Measurements from ENCODE around the gene PLEKHH1.
"Not testable (repeated sequence)": the region's sequence is repeated elsewhere in the genome, so short reads cannot be mapped to it uniquely, and the experiment has no call there.

The PLEKHH1 gene

DNA sequence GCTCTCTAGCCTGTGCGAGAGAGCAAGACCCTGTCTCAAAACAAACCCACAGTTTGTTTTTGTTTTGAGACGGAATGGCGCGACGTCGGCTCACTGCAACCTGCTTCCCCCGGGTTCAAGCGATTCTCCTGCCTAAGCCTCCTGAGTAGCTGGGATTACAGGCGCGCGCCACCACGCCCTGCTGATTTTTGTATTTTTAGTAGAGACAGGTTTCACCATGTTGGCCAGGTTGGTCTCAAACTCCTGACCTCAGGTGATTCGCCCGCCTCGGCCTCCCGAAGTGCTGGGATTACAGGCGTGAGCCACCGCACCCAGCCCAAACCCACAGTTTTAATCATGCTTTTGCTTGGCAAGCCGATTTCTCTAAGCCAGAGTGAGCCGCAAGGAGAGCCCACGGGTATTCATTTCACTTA lies 67.5 kb downstream of the PLEKHH1 start:
- Mint-ChIP-seq H3K27me3 (peaks cover 17% of the 10 kb centered on the region), H3K4me3 (peak overlapping the region; percentile 94), H3K36me3 (peaks cover 10% of the 10 kb centered on the region), H3K4me1 (peaks cover 39% of the 10 kb centered on the region), H3K27ac (peak overlapping the region; percentile 87)
- DNase-seq, H3K9me3 Mint-ChIP-seq: not testable (repeated sequence)
- CTCF ChIA-PET = interaction anchor here (0.9 to 2.7 kb wide), 13 partner anchors 10 to 195 kb away, joined by 3 to 15 read pairs (median 5); partner anchors contain the start of genes ARG2 and RDH11

DNA sequence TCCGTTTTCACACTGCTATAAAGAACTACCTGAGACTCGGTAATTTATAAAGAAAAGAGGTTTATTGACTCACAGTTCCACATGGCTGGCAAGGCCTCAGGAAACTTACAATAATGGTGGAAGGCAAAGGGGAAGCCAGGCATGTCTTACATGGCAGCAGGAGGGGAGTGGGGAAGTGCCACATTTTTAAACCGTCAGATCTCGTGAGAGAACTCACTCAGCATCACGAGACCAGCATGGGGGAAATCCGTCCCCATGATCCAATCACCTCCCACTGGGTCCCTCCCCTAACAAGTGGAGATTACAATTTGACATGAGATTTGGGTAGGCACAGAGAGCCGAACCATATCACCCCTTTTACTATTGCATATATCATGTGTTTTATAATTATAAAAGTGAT lies 69.0 kb downstream of the PLEKHH1 start:
- H3K36me3 Mint-ChIP-seq = peaks cover 3% of the 10 kb centered on the region
- no peak overlapping the region for H3K4me3 Mint-ChIP-seq
- H3K4me1 Mint-ChIP-seq = peaks cover 31% of the 10 kb centered on the region
- no peak for DNase-seq
- H3K27me3 Mint-ChIP-seq = peaks cover 17% of the 10 kb centered on the region
- peaks cover 4% of the 10 kb centered on the region for H3K9me3 Mint-ChIP-seq
- CTCF ChIA-PET = interaction anchor here (0.5 kb wide), 1 partner anchor 14 kb away, joined by 7 read pairs; no protein-coding TSS in a partner anchor
- no peak overlapping the region for H3K27ac Mint-ChIP-seq

DNA sequence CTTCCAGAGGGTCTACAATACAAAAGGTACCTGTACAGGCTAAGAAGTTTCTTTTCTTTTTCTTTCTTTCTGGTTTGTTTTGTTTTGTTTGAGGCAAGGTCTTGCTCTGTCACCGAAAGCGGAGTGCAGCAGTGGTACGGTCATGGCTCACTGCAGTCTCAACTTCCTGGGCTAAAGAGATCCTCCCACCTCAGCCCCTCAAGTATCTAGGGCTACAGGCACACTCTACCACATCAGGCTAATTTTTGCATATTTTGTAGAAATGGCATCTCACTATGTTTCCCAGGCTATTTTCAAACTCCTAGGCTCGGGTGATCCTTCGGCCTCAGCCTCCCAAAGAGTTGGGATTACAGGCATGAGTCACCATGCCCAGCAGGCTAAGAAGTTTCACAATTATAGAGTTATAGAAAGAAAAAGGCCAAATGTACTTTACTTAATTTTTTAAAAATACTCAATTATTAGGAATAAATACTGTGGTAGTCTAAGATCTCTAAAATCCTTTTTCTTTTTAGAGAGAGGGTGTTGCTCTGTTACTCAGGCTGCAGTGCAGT lies 70.0 kb downstream of the PLEKHH1 start:
- peaks cover 1% of the 10 kb centered on the region for H3K36me3 Mint-ChIP-seq
- H3K4me1 Mint-ChIP-seq = peaks cover 24% of the 10 kb centered on the region
- peaks cover 4% of the 10 kb centered on the region for H3K9me3 Mint-ChIP-seq
- DNase-seq = no peak
- CTCF ChIA-PET = no interaction called here
- no peak overlapping the region for H3K27ac Mint-ChIP-seq
- no peak overlapping the region for H3K4me3 Mint-ChIP-seq
- peaks cover 17% of the 10 kb centered on the region for H3K27me3 Mint-ChIP-seq

DNA sequence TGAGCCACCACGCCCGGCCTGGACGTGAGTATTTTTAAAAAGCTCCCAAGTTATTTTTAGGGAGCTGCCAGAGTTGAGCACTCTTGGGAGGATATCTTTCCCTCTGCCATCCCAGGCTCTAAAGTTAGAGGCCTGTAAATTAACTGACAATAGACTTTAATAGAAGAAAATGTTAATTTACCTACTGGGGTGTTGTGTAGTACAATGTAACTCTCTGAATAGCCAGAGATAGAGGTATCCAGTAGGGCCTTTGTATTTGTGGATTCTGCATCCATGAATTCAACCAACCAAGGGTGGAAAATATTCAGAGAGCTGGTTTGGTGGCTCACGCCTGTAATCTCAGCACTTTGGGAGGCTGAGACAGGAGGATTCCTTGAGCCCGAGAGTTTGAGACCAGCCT lies 74.6 kb downstream of the PLEKHH1 start:
- Mint-ChIP-seq H3K9me3 (no peaks in the 10 kb centered on the region), H3K4me1 (no peaks in the 10 kb centered on the region), H3K36me3 (no peaks in the 10 kb centered on the region), H3K27ac (no peak overlapping the region), H3K4me3 (no peak overlapping the region), H3K27me3 (peaks cover 30% of the 10 kb centered on the region)
- no peak for DNase-seq
- CTCF ChIA-PET = interaction anchor here (1.6 kb wide), 1 partner anchor 23 kb away, joined by 3 read pairs; no protein-coding TSS in a partner anchor

DNA sequence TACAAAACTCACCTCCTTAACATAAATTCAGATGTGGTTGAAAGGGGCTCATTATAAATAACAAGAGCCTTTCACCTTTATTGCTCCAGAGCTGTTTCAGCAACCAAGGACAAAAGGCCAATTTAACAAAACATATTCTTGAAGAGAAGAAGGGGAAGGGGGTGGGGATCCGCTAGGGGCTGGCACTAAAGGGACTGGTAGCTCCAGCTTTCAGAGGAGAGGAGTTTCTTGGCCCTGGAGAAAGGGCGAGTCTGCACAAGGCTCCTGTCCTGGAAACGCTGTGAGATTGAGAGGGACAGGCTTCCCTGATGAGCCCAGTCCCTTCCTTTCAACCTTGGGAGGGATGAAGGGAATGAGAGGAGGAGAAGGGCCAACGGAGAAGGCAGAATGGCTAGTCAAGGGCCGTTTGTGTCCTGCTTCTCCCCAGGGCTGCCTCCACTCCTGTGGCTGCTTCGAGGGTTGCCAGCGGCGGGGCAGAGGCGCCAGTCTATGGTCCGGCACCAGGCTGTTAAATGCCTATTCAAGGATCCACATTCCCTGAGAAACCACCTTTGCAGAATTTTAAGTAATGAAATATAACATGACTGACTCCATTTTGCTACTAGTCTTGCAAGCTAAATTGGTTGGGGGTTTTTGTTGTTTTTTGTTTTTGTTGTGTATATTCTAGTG lies 76.7 kb downstream of the PLEKHH1 start:
- no peaks in the 10 kb centered on the region for H3K9me3 Mint-ChIP-seq
- DNase-seq = no peak
- no peak overlapping the region for H3K4me3 Mint-ChIP-seq
- H3K36me3 Mint-ChIP-seq = no peaks in the 10 kb centered on the region
- no peak overlapping the region for H3K27ac Mint-ChIP-seq
- H3K27me3 Mint-ChIP-seq = peaks cover 34% of the 10 kb centered on the region
- H3K4me1 Mint-ChIP-seq = no peaks in the 10 kb centered on the region
- CTCF ChIA-PET = interaction anchor here (1.5 kb wide), 1 partner anchor 9 kb away, joined by 6 read pairs; no protein-coding TSS in a partner anchor

DNA sequence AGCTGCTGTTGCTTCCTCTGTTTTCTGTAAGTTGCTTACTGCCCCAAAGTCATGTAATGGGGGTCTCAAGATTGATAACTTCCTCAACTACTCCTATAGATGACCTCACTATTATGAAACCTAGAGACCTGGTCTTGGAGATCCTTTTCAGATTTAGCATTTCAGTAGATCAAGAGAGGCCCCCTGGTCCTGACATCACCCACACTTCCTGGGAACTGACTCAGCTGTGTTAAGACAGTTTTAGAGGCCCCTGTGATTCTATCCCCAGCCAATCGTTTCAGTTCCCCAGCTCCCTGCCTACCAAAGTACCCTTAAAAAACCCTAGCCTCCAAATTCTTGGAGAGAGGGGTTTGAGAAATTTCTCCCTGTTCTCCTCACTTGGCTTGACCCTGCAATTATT lies 77.4 kb downstream of the PLEKHH1 start:
- H3K4me3 Mint-ChIP-seq = no peak overlapping the region
- CTCF ChIA-PET = interaction anchor here (1.5 kb wide), 1 partner anchor 8 kb away, joined by 6 read pairs; no protein-coding TSS in a partner anchor
- H3K9me3 Mint-ChIP-seq = no peaks in the 10 kb centered on the region
- DNase-seq = no peak
- H3K27me3 Mint-ChIP-seq = peaks cover 34% of the 10 kb centered on the region
- H3K27ac Mint-ChIP-seq = no peak overlapping the region
- H3K4me1 Mint-ChIP-seq = no peaks in the 10 kb centered on the region
- H3K36me3 Mint-ChIP-seq = no peaks in the 10 kb centered on the region

DNA sequence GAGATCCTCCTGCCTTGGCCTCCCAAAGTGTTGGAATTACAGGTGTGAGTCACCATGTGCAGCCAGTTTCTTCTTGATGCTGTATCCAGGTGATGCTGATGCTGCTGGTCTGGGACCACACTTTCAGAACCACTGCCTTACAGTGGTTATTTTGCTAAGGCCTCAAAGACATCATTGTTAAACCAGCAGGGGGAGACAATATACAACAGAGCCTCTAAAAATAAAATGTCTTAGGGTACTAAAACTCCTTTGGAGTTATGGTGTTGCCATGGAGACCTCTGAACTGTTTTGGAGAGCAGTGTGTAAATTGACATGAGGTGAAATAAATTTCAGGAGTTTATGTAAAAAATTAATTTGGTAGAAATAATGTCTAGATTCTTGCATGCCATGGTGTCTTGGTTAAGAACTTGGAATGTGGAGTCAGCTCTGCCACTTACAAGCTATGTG lies 85.5 kb downstream of the PLEKHH1 start:
- Mint-ChIP-seq H3K36me3 (no peaks in the 10 kb centered on the region), H3K4me3 (peak overlapping the region; percentile 57), H3K27me3 (peaks cover 31% of the 10 kb centered on the region), H3K4me1 (peaks cover 35% of the 10 kb centered on the region), H3K9me3 (no peaks in the 10 kb centered on the region), H3K27ac (no peak overlapping the region)
- CTCF ChIA-PET = interaction anchor here (0.7 to 5.9 kb wide), 22 partner anchors 8 to 193 kb away, joined by 3 to 96 read pairs (median 4); partner anchors contain the start of genes PIGH and RDH12
- DNase-seq = peak; percentile 33

DNA sequence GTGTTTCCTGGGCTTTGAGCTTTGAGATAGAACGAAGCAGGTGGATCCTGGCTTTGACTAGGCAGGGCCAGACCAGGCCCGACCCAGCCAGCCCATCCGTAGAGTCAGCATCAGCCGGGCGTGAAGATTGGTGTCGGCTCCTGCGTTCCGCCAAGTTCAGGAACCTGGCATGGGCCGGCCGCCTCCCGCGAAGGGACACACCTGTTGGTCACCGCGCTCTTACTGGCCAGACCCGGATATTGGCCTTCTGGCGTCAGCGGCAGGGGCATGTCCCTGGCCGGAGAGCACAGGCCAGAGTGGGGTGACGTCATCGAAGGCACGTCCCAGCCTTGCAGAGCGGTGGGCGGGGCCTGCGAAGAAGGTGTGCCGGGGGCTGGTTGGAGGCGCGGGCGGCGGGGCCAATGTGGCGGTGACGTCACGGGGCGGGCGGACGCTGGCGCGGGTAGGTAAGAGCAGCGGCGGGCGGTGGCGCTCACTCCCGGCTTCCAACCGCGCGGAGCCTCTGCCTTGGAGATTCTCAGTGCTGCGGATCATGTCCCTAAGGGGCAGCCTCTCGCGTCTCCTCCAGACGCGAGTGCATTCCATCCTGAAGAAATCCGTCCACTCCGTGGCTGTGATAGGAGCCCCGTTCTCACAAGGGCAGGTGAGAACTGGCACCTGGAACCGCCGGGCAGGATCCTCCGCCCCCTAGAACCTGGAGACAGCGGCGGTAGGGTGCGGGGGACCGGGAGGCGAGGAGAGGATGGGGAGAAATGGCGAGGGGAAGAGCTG lies 86.5 kb downstream of the PLEKHH1 start, which contains the start of gene ARG2:
TSS of gene ARG2 (plus strand) at position 475 of the 771 bp plus-strand sequence. CDS start at position 533, 58 bp downstream.
- H3K4me3 Mint-ChIP-seq = peak within 1 kb of the TSS; percentile 77
- peak; percentile 98 for DNase-seq
- CTCF ChIA-PET = interaction anchor here (0.7 to 5.9 kb wide), 24 partner anchors 8 to 194 kb away, joined by 3 to 96 read pairs (median 4); partner anchors contain the start of genes PIGH and RDH12
- H3K27me3 Mint-ChIP-seq = peaks cover 24% of the 10 kb centered on the region
- peak within 1 kb of the TSS; percentile 68 for H3K27ac Mint-ChIP-seq
- H3K4me1 Mint-ChIP-seq = peaks cover 35% of the 10 kb centered on the region
- no peaks in the 10 kb centered on the region for H3K36me3 Mint-ChIP-seq
- no peaks in the 10 kb centered on the region for H3K9me3 Mint-ChIP-seq

DNA sequence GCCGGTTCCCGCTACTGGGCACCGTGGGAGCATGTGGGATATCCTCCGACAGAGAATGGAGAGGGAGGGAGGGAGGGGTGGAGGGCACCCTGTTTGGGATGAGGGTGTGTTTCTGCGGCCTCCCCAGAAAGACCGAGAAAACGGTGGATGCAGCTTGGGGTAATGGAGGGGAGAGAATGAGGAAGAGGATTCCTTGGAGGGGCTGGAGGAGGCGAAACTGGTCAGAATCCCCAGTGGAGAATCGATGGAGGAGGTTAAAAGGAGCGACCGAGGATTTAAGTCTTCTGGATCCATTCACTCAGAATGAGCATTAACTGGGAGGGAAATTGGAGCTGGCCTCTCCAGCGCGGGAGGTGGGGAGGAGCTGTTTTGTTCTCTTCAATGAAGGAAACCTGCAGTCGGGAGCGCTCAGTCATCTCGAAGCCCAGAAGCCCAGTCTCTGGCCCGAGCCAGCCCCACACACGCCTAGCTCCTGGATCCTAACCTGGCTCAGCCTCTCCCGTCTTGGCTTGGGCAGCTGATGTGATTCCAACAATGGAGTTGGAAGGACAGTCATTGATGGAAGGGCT lies 87.2 kb downstream of the PLEKHH1 start:
- Mint-ChIP-seq H3K36me3 (no peaks in the 10 kb centered on the region), H3K4me3 (peak overlapping the region; percentile 77), H3K27me3 (peaks cover 24% of the 10 kb centered on the region), H3K9me3 (no peaks in the 10 kb centered on the region), H3K4me1 (peaks cover 35% of the 10 kb centered on the region), H3K27ac (no peak overlapping the region)
- CTCF ChIA-PET = interaction anchor here (1.3 to 5.9 kb wide), 9 partner anchors 11 to 94 kb away, joined by 3 to 96 read pairs (median 5); partner anchors contain the start of genes PIGH and RDH12
- peak; percentile 23 for DNase-seq

DNA sequence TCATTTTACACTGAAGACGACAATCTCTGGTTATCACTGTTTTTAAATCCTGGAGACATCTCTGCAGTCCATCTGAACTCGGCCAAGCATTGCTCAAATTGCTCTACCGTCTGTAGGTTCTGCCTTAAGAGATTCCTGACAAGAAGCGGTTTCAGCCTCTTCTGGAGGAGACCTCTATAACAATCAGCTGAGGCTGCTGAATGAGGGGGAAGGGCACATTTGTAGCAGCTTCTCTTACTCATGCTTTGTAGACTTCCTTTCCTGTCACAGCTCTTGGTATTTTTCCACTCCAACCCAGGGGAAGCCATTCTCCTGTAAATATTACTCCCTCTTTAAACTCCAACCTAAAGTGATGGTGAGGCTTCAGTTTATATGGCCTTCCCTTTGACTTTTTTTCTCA lies 89.6 kb downstream of the PLEKHH1 start:
- Mint-ChIP-seq H3K9me3 (no peaks in the 10 kb centered on the region), H3K27ac (no peak overlapping the region), H3K27me3 (peaks cover 19% of the 10 kb centered on the region), H3K4me1 (peaks cover 35% of the 10 kb centered on the region), H3K4me3 (no peak overlapping the region), H3K36me3 (no peaks in the 10 kb centered on the region)
- CTCF ChIA-PET = interaction anchor here (0.8 to 5.9 kb wide), 5 partner anchors 9 to 263 kb away, joined by 3 to 96 read pairs (median 4); partner anchors contain the start of gene ATP6V1D
- no peak for DNase-seq

DNA sequence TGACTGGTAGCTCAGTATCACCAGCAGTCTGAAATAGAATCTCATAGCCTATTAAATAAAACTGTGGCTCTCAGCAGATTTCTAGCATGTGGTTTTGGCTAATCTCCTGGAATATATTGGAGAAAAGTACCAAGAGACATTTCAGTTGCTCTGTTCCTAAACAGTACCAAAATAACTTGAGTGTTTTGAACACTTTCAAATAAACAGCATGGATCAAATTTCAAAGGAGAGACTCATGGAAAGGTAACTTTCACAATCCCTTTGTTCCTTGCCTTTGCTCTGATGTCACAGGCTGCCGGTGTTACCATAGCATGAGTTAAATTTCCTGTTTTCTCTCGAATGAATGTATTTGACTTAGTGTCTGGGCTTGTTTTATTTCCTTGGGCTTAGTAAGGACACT lies 90.0 kb downstream of the PLEKHH1 start:
- H3K36me3 Mint-ChIP-seq = no peaks in the 10 kb centered on the region
- no peak overlapping the region for H3K4me3 Mint-ChIP-seq
- DNase-seq = no peak
- no peaks in the 10 kb centered on the region for H3K9me3 Mint-ChIP-seq
- peaks cover 35% of the 10 kb centered on the region for H3K4me1 Mint-ChIP-seq
- H3K27ac Mint-ChIP-seq = no peak overlapping the region
- CTCF ChIA-PET = interaction anchor here (0.8 to 5.9 kb wide), 5 partner anchors 9 to 264 kb away, joined by 3 to 96 read pairs (median 4); partner anchors contain the start of gene ATP6V1D
- H3K27me3 Mint-ChIP-seq = peaks cover 19% of the 10 kb centered on the region

DNA sequence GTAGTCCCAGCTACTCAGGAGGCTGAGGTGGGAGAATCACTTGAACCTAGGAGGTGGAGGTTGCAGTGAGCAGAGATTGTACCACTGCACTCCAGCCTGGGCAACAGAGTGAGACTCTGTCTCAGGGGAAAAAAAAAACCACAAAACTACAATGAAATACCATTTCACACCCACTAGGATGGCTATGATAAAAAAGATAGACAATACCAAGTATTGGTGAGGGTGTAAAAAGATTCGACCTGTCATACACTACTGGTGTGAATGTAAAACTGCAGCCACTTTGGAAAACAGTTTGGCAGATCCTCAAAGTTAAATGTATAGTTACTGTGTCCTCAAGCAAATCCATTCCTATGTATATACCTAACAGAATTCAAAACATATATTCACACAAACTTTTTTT lies 93.0 kb downstream of the PLEKHH1 start:
- H3K27ac Mint-ChIP-seq, DNase-seq, H3K36me3 Mint-ChIP-seq, H3K27me3 Mint-ChIP-seq, CTCF ChIA-PET, H3K4me3 Mint-ChIP-seq, H3K9me3 Mint-ChIP-seq: not testable (repeated sequence)
- peaks cover 14% of the 10 kb centered on the region for H3K4me1 Mint-ChIP-seq

DNA sequence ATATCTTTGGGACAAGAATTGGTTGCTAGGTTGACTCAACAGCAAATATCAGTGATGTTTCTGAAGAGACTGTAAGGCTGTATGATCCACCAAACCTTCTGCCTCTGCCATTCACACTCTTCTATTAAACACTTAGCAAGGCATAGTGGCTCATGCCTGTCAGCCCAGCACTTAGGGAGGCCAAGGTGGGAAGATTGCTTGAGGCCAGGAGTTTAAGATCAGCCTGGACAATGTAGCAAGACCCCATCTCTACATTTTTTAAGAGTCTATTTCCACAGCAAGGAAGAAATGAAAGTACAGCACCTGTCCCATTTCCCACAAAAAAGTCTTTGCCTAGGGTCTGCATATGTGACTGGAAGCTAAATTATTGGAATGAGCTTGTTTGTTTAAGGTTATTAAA lies 94.4 kb downstream of the PLEKHH1 start:
- DNase-seq = no peak
- no peaks in the 10 kb centered on the region for H3K27me3 Mint-ChIP-seq
- CTCF ChIA-PET = interaction anchor here (0.5 to 1.6 kb wide), 4 partner anchors 9 to 77 kb away, joined by 3 to 5 read pairs (median 4); no protein-coding TSS in a partner anchor

More for the DNA sequence above, 94.4 kb downstream of the PLEKHH1 start:
- H3K36me3 Mint-ChIP-seq = no peaks in the 10 kb centered on the region
- no peak overlapping the region for H3K4me3 Mint-ChIP-seq
- no peak overlapping the region for H3K27ac Mint-ChIP-seq
- no peaks in the 10 kb centered on the region for H3K9me3 Mint-ChIP-seq
- peaks cover 9% of the 10 kb centered on the region for H3K4me1 Mint-ChIP-seq
